Nephron progenitor cell (in vitro differentiated cells): ENCODE results near the gene CYBA.

Experiments
- DNase-seq: peaks from one replicate; pipeline ENCODE4 v3.0.0; 2021
- H3K27ac Mint-ChIP-seq: 2 replicates; pipeline ENCODE4 v1.8.0; 2021; ENCODE audit warnings: mild to moderate bottlenecking, moderate library complexity, mixed read lengths
- H3K27me3 Mint-ChIP-seq: 2 replicates; pipeline ENCODE4 v1.8.0; 2021; ENCODE audit warnings: mild to moderate bottlenecking, low read depth, mixed read lengths; ENCODE audit not compliant: poor library complexity
- H3K36me3 Mint-ChIP-seq: 2 replicates; pipeline ENCODE4 v1.8.0; 2021; ENCODE audit warnings: low read depth, mixed read lengths
- H3K4me1 Mint-ChIP-seq: 2 replicates; pipeline ENCODE4 v1.8.0; 2021; ENCODE audit warnings: mixed read lengths
- H3K4me3 Mint-ChIP-seq: 2 replicates; pipeline ENCODE4 v1.8.0; 2021; ENCODE audit warnings: mild to moderate bottlenecking, moderate library complexity, mixed read lengths
- H3K9me3 Mint-ChIP-seq: 2 replicates; pipeline ENCODE4 v1.8.0; 2021; ENCODE audit warnings: mild to moderate bottlenecking, moderate library complexity, mixed read lengths
- CTCF ChIP-seq: fragments of 200-600 bp; sonication (generic); IDR thresholded peaks from 2 replicates; pipeline ENCODE4 v1.5.0; 2021; ENCODE audit warnings: antibody characterized with exemption

The CYBA gene

DNA sequence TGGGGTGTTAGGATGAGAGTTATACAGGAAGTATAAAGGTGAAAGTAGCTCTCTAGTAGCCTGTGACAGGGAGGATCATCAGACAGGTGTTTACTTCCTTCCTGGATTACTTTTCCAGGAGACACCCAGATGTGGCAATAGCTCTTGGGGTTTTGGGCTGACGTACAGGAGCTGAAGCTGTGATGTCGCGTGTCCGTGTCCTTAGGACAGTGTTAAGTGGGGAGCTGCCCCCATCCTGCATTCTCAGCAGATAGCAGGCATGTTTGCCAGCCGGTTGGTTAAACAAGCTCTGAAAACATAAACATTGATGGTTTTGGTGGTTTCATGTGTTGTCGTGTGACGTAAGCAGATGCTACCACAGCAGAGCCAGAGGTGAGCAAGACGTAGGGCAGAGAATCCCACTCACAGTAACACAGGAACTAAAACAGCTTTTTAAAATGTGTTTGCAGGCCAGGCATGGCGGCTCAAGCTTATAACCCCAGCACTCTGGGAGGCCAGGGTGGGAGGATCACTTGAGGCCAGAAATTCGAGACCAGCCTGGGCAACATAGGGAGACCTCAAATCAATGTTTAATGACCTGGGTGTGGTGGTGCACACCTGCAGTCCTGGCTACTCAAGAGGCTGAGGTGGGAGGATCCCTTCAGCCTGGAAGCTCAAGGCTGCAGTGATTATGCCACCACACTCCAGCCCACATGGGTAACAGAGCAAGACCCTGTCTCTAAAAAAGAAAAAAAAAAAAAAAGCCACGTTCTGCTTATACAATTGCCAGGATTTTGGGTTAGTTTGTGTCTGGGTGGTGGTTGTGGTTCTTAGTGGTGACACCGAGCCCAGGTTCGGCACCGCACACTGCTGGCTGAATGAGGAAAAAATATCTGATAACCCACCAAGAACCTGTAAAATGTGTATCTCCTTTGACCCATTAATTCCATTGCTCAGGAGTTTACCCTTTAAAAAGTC is 30.7 kb downstream of the CYBA start:
- no peak for DNase-seq
- H3K27ac Mint-ChIP-seq: peak overlapping the region; percentile 54
- no peak overlapping the region for H3K4me3 Mint-ChIP-seq
- TF ChIP-seq CTCF: no peak
- H3K36me3 Mint-ChIP-seq: peaks cover 4% of the 10 kb centered on the region
- peaks cover 38% of the 10 kb centered on the region for H3K4me1 Mint-ChIP-seq
- no peaks in the 10 kb centered on the region for H3K9me3 Mint-ChIP-seq
- H3K27me3 Mint-ChIP-seq: peaks cover 3% of the 10 kb centered on the region

- H3K4me1 Mint-ChIP-seq: peaks cover 38% of the 10 kb centered on the region
- peaks cover 3% of the 10 kb centered on the region for H3K27me3 Mint-ChIP-seq
- peaks cover 10% of the 10 kb centered on the region for H3K36me3 Mint-ChIP-seq
- no peak for TF ChIP-seq CTCF
- H3K27ac Mint-ChIP-seq: peak overlapping the region; percentile 91
- no peak for DNase-seq
- H3K9me3 Mint-ChIP-seq: no peaks in the 10 kb centered on the region
- H3K4me3 Mint-ChIP-seq: no peak overlapping the region
Observed at GRCh38 chr16:88618956-88619667, 31.7 kb downstream of the CYBA start.

- Mint-ChIP-seq H3K9me3 (no peaks in the 10 kb centered on the region), H3K4me1 (peaks cover 38% of the 10 kb centered on the region), H3K36me3 (peaks cover 17% of the 10 kb centered on the region), H3K4me3 (peak overlapping the region; percentile 48), H3K27me3 (peaks cover 3% of the 10 kb centered on the region), H3K27ac (peak overlapping the region; percentile 92)
- DNase-seq: no peak
- TF ChIP-seq CTCF: no peak
Observed at GRCh38 chr16:88618182-88618955, 32.5 kb downstream of the CYBA start.

DNA sequence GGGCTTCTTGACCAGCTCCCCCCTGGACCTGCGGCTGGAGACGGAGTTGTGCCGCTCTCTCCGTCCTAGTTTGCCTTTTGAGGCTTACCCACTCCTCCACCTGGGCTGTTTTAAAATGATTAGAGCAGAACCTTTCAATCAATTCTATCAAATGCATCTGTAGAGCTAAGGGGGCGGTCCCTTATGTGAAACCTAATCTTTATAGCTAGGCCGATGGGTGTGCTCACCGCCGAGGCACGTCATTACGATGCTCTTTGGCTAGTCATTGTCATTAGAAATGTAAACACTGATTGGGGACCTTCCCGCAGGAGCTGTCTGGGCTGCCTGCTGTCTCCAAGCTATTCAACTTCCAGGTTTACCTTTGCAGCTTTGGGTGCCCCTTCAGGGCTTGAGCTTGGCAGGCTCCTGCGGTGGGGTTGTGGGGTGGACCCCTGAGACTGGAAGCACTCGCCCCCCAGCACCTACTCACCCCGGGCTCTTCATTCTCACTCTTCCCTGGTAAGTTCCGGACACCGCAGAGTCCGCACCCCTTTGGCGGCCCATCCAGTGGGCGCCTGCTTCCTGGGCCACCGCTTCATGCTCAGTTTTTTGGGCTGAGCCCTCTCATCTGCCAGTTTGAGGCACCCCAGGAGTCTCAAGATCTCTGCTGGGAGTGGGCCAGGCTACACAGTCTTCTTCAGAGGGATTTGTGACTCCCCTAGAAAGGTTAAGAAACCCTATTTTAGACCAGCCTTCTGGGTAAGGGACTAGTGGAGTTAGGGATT is 33.4 kb downstream of the CYBA start:
- peak overlapping the region; percentile 92 for H3K27ac Mint-ChIP-seq

More for the DNA sequence above, 33.4 kb downstream of the CYBA start:
- H3K27me3 Mint-ChIP-seq: peaks cover 3% of the 10 kb centered on the region
- H3K4me1 Mint-ChIP-seq: peaks cover 38% of the 10 kb centered on the region
- peak overlapping the region; percentile 24 for H3K4me3 Mint-ChIP-seq
- no peaks in the 10 kb centered on the region for H3K9me3 Mint-ChIP-seq
- peaks cover 25% of the 10 kb centered on the region for H3K36me3 Mint-ChIP-seq
- no peak for TF ChIP-seq CTCF
- no peak for DNase-seq
